Small intestine (tissue), 7 donors: ENCODE data around the gene TMEM272. TPM values are rescaled to one million over a fixed set of nuclear protein-coding genes. Genes with fewer than 3 reads are reported as not detected.

Experiments used
- DNase-seq, 2 donors: peaks; one replicate each; pipeline versions ENCODE4 v3.0.0 to v3.0.0-alpha.2; 2013
- FAIRE-seq: peaks from 2 replicates; lab custom pipeline; 2012; peaks lifted over from hg19 to GRCh38; lab: Jason Lieb, UNC
- H3K27ac ChIP-seq, 3 donors: one replicate each; pipeline ENCODE4 v1.5.1; 2013; ENCODE audit warnings: low read length in 2 of 3, mild to moderate bottlenecking in 2 of 3, control low read depth in 1 of 3, inconsistent platforms in 1 of 3, low read depth in 1 of 3, moderate library complexity in 1 of 3
- H3K27me3 ChIP-seq, 3 donors: one replicate each; pipeline ENCODE4 v1.6.1; 2013; ENCODE audit warnings: low read length in 3 of 3, inconsistent platforms in 1 of 3; ENCODE audit not compliant: control insufficient read depth in 3 of 3, insufficient read depth in 3 of 3
- H3K36me3 ChIP-seq, 3 donors: one replicate each; pipeline ENCODE4 v1.6.1; 2013; ENCODE audit warnings: low read length in 3 of 3, inconsistent platforms in 1 of 3, low read depth in 1 of 3, mild to moderate bottlenecking in 1 of 3, moderate library complexity in 1 of 3; ENCODE audit not compliant: control insufficient read depth in 3 of 3, insufficient read depth in 2 of 3
- H3K4me1 ChIP-seq, 3 donors: one replicate each; pipeline ENCODE4 v1.6.1; 2013; ENCODE audit warnings: low read length in 2 of 3, inconsistent platforms in 1 of 3, low read depth in 1 of 3, mild to moderate bottlenecking in 1 of 3, moderate library complexity in 1 of 3; ENCODE audit not compliant: control insufficient read depth in 3 of 3, insufficient read depth in 2 of 3
- H3K4me3 ChIP-seq, 3 donors: one replicate each; pipeline ENCODE4 v1.5.1; 2013; ENCODE audit warnings: low read length in 3 of 3, control low read depth in 1 of 3, inconsistent platforms in 1 of 3, low read depth in 1 of 3, mild to moderate bottlenecking in 1 of 3, moderate library complexity in 1 of 3
- H3K9me3 ChIP-seq, 2 donors: one replicate each; pipeline ENCODE4 v1.6.1; 2013; ENCODE audit warnings: low read depth in 1 of 2, low read length in 1 of 2; ENCODE audit not compliant: control insufficient read depth in 2 of 2, insufficient read depth in 1 of 2
- WGBS, 3 donors: extraction: QIAGEN DNeasy Blood & Tissue Kit; methylation state at CpG; one replicate each; pipeline ENCODE4 v1.1.7; 2013; 5-methylcytosine and 5-hydroxymethylcytosine counted together
- polyA plus RNA-seq, 4 donors: library from polyadenylated mRNA; stranded (reverse) in 3 of 4; unstranded in 1 of 4; fragments of 200-250 nt in 3 of 4; fragments of 120-200 nt in 1 of 4; gene quantifications; one replicate each; pipeline versions ENCODE4 v1.2.1 to v1.2.3, GENCODE V29; 2013
- donor health status: healthy with polysubstance abuse.
- donor health status: control.
- donor health status: control.
- donor health status: Bipolar disorder and iron deficiency.
- donor health status: healthy.

Gene TMEM272
- polyA plus RNA-seq, 4 donors: 0.04 to 0.54 (median 0.27) TPM; not detected in 1

GRCh38 chr13:51861723-51862300 lies 16.8 kb upstream of the TMEM272 start, which contains the start of gene CCDC70:
TSS of gene CCDC70 (plus strand) at chr13:51861969. CDS start at chr13:51865412, 3,443 bp downstream.
- Histone ChIP-seq H3K36me3 (no peaks in the 10 kb centered on the region), H3K9me3 (no peaks in the 10 kb centered on the region), H3K4me1 (no peaks in the 10 kb centered on the region), H3K27ac (no peak within 1 kb of the TSS), H3K27me3 (no peaks in the 10 kb centered on the region), H3K4me3 (no peak within 1 kb of the TSS)
- DNase-seq (no peak), FAIRE-seq (no peak)
- 78 to 83% (median 83%) methylated on average over 5 of the region's 5 CpGs for WGBS, 3 donors

- no peak for FAIRE-seq
- WGBS, 3 donors: 57 to 79% (median 75%) methylated on average over 11 of the region's 11 CpGs
Measured at GRCh38 chr13:51858433-51859247, 13.7 kb upstream of the TMEM272 start.

GRCh38 chr13:51856998-51857397 lies 12.0 kb upstream of the TMEM272 start:
- H3K27ac ChIP-seq: no peak overlapping the region
- DNase-seq: no peak
- 10 to 59% (median 11%) methylated on average over 1 of the region's 1 CpG for WGBS, 3 donors
- H3K4me1 ChIP-seq: peaks cover 0 to 1% (median 0%) of the 10 kb centered on the region in 3 donors
- H3K4me3 ChIP-seq: no peak overlapping the region
- H3K36me3 ChIP-seq: no peaks in the 10 kb centered on the region
- peaks cover 0 to 6% of the 10 kb centered on the region in 2 donors for H3K9me3 ChIP-seq
- no peaks in the 10 kb centered on the region for H3K27me3 ChIP-seq
- FAIRE-seq: peak; percentile 55

More at GRCh38 chr13:51858433-51859247, 13.7 kb upstream of the TMEM272 start:
- DNase-seq: no peak
- H3K4me3 ChIP-seq: no peak overlapping the region
- no peak overlapping the region for H3K27ac ChIP-seq
- peaks cover 0 to 6% of the 10 kb centered on the region in 2 donors for H3K9me3 ChIP-seq
- peaks cover 0 to 1% (median 0%) of the 10 kb centered on the region in 3 donors for H3K4me1 ChIP-seq
- no peaks in the 10 kb centered on the region for H3K36me3 ChIP-seq
- H3K27me3 ChIP-seq: no peaks in the 10 kb centered on the region

DNA sequence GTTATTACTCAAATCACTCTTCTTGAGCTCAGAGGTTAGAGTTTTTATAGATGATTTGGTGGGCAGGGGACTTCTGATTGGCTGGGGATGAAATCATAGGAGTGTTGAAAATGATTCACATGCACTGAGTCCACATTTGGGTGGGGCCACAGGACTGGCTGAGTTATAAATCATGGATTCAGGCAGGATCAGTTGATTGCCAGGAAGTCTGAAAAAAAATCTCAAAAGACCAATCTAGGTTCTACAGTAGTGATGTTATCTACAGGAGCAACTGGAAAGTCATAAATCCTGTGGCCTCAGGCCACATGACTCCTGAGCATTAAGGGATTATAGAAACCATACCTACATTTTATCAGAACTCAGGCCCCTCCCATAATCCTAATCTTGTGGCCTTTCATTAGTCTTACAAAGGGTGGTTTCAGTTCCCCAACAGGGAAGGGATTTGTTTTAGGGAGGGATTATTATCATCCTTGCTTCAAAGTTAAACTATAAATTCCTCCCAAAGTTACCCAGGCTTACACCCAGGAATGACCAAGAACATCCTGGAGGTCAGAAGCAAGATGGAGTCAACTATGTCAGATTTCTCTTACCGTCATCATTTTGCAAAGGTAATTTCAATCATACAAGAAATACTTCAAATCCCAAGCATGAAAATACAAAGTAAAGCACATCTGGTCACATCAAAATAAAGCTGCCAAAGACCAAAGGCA lies 11.2 kb upstream of the TMEM272 start:
- Histone ChIP-seq H3K27me3 (no peaks in the 10 kb centered on the region), H3K36me3 (no peaks in the 10 kb centered on the region), H3K27ac (no peak overlapping the region), H3K4me1 (peaks cover 0 to 1% (median 0%) of the 10 kb centered on the region in 3 donors), H3K4me3 (no peak overlapping the region), H3K9me3 (peaks cover 0 to 6% of the 10 kb centered on the region in 2 donors)
- DNase-seq (peak; percentile 20 to 84), FAIRE-seq (no peak)
- 83 to 96% (median 94%) methylated on average over 1 of the region's 1 CpG for WGBS, 3 donors

- H3K27me3 ChIP-seq: no peaks in the 10 kb centered on the region
- H3K27ac ChIP-seq: no peak overlapping the region
- DNase-seq: peak in 1 of 2 donors; percentile 39
- H3K36me3 ChIP-seq: no peaks in the 10 kb centered on the region
- H3K9me3 ChIP-seq: no peaks in the 10 kb centered on the region
- 66 to 76% (median 73%) methylated on average over 21 of the region's 21 CpGs for WGBS, 3 donors
- peaks cover 0 to 4% (median 0%) of the 10 kb centered on the region in 3 donors for H3K4me1 ChIP-seq
- no peak for FAIRE-seq
- H3K4me3 ChIP-seq: no peak overlapping the region
Measured at GRCh38 chr13:51849145-51850101, 4.4 kb upstream of the TMEM272 start.

GRCh38 chr13:51848674-51849073 lies 3.7 kb upstream of the TMEM272 start:
- H3K9me3 ChIP-seq: no peaks in the 10 kb centered on the region
- no peak overlapping the region for H3K27ac ChIP-seq
- peaks cover 0 to 4% (median 0%) of the 10 kb centered on the region in 3 donors for H3K4me1 ChIP-seq
- WGBS, 3 donors: 61 to 81% (median 75%) methylated on average over 4 of the region's 4 CpGs
- H3K36me3 ChIP-seq: no peaks in the 10 kb centered on the region
- DNase-seq (no peak), FAIRE-seq (no peak)
- H3K4me3 ChIP-seq: no peak overlapping the region
- no peaks in the 10 kb centered on the region for H3K27me3 ChIP-seq

DNA sequence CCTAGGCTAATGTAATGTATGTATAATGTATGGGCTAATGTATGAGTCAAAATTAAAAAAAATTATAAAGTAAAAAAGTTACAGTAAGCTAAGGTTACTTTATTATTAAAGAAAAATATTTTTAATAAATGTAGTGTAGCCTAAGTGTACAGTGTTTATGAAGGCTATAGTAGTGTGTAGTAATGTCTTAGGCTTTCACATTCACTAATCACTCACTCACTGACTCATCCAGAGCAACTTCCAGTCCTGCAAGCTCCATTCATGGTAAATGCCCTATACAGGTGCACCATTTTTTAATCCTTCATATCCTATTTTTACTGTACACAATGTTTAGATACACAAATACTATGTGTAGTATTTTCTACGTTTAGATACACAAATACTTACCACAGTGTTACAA lies 1.8 kb upstream of the TMEM272 start:
- DNase-seq (no peak), FAIRE-seq (no peak)
- 75 to 85% (median 76%) methylated on average over 1 of the region's 1 CpG for whole genome bisulfite sequencing, 3 donors
- H3K36me3 ChIP-seq: no peaks in the 10 kb centered on the region
- no peaks in the 10 kb centered on the region for H3K9me3 ChIP-seq
- peaks cover 0 to 4% (median 0%) of the 10 kb centered on the region in 3 donors for H3K4me1 ChIP-seq
- no peak overlapping the region for H3K27ac ChIP-seq
- no peaks in the 10 kb centered on the region for H3K27me3 ChIP-seq
- no peak overlapping the region for H3K4me3 ChIP-seq
